Stimulated activated naive CD8-positive, alpha-beta T cell treated with anti-CD3 and anti-CD28 coated beads, Interleukin-15, amount 100 ng/mL, for 72 hours (primary cell): ENCODE measurements around the gene MAST4.

Experiments used
- ATAC-seq: fragments of 150-1000 bp; cut with Tn5 transposase; 2 replicates; pipeline ENCODE4 v1.10.0; 2021; ENCODE audit warnings: mild to moderate bottlenecking, moderate library complexity
- DNase-seq, 2 donors: peaks; one replicate each; pipeline ENCODE4 v3.0.0; 2021 to 2022
- H3K27ac Mint-ChIP-seq, 2 donors: one replicate each; pipeline ENCODE4 v1.8.0; 2022; ENCODE audit warnings: mild to moderate bottlenecking in 2 of 2, mixed read lengths in 2 of 2, moderate library complexity in 2 of 2
- H3K27me3 Mint-ChIP-seq: one replicate; pipeline ENCODE4 v1.8.0; 2022; ENCODE audit warnings: mixed read lengths
- H3K4me1 Mint-ChIP-seq: one replicate; pipeline ENCODE4 v1.8.0; 2022; ENCODE audit warnings: mild to moderate bottlenecking, mixed read lengths
- H3K4me3 Mint-ChIP-seq, 2 donors: one replicate each; pipeline ENCODE4 v1.8.0; 2022; ENCODE audit warnings: mild to moderate bottlenecking in 2 of 2, mixed read lengths in 2 of 2, moderate library complexity in 1 of 2
- H3K9me3 Mint-ChIP-seq, 2 donors: one replicate each; pipeline ENCODE4 v1.8.0; 2022; ENCODE audit warnings: mixed read lengths in 2 of 2

Gene MAST4

GRCh38 chr5:66881480-66882161 is 285.4 kb downstream of the MAST4 start:
- Mint-ChIP-seq H3K27ac (no peak overlapping the region), H3K4me3 (no peak overlapping the region), H3K4me1 (peaks cover 7% of the 10 kb centered on the region), H3K27me3 (peaks cover 8% of the 10 kb centered on the region), H3K9me3 (no peaks in the 10 kb centered on the region)
- DNase-seq (no peak), ATAC-seq (no peak)

- Mint-ChIP-seq H3K9me3 (no peaks in the 10 kb centered on the region), H3K4me1 (peaks cover 5% of the 10 kb centered on the region), H3K27ac (no peak overlapping the region), H3K4me3 (no peak overlapping the region), H3K27me3 (peaks cover 8% of the 10 kb centered on the region)
- no peak for DNase-seq
- peak; percentile 69 for ATAC-seq
Observed at GRCh38 chr5:66882606-66883227, 286.5 kb downstream of the MAST4 start.

GRCh38 chr5:66884564-66885243 is 288.5 kb downstream of the MAST4 start:
- no peak overlapping the region for H3K4me3 Mint-ChIP-seq
- no peak overlapping the region for H3K27ac Mint-ChIP-seq
- no peak for ATAC-seq
- H3K9me3 Mint-ChIP-seq = no peaks in the 10 kb centered on the region
- H3K4me1 Mint-ChIP-seq = no peaks in the 10 kb centered on the region
- DNase-seq = no peak
- H3K27me3 Mint-ChIP-seq = peaks cover 8% of the 10 kb centered on the region

GRCh38 chr5:66886941-66887340 is 290.7 kb downstream of the MAST4 start:
- DNase-seq = no peak
- ATAC-seq = no peak

GRCh38 chr5:66888613-66889012 is 292.4 kb downstream of the MAST4 start:
- Mint-ChIP-seq H3K4me1 (no peaks in the 10 kb centered on the region), H3K27me3 (peaks cover 17% of the 10 kb centered on the region), H3K9me3 (no peaks in the 10 kb centered on the region), H3K27ac (no peak overlapping the region), H3K4me3 (no peak overlapping the region)
- ATAC-seq = no peak
- no peak for DNase-seq

More at GRCh38 chr5:66886941-66887340, 290.7 kb downstream of the MAST4 start:
- H3K27me3 Mint-ChIP-seq = peaks cover 19% of the 10 kb centered on the region
- no peaks in the 10 kb centered on the region for H3K4me1 Mint-ChIP-seq
- no peaks in the 10 kb centered on the region for H3K9me3 Mint-ChIP-seq
- H3K27ac Mint-ChIP-seq = no peak overlapping the region
- H3K4me3 Mint-ChIP-seq = no peak overlapping the region

GRCh38 chr5:66889056-66889455 is 292.9 kb downstream of the MAST4 start:
- H3K4me3 Mint-ChIP-seq = no peak overlapping the region
- peaks cover 12% of the 10 kb centered on the region for H3K27me3 Mint-ChIP-seq
- H3K9me3 Mint-ChIP-seq = no peaks in the 10 kb centered on the region
- H3K4me1 Mint-ChIP-seq = no peaks in the 10 kb centered on the region
- no peak for DNase-seq
- H3K27ac Mint-ChIP-seq = no peak overlapping the region
- no peak for ATAC-seq

GRCh38 chr5:66889524-66889923 is 293.3 kb downstream of the MAST4 start:
- H3K4me1 Mint-ChIP-seq = no peaks in the 10 kb centered on the region
- H3K4me3 Mint-ChIP-seq = no peak overlapping the region
- no peak for ATAC-seq
- H3K9me3 Mint-ChIP-seq = no peaks in the 10 kb centered on the region
- DNase-seq = no peak
- H3K27me3 Mint-ChIP-seq = peaks cover 11% of the 10 kb centered on the region
- no peak overlapping the region for H3K27ac Mint-ChIP-seq

- Mint-ChIP-seq H3K9me3 (no peaks in the 10 kb centered on the region), H3K27me3 (peaks cover 17% of the 10 kb centered on the region)
Observed at GRCh38 chr5:66891184-66891925, 295.2 kb downstream of the MAST4 start.

GRCh38 chr5:66892716-66893115 is 296.5 kb downstream of the MAST4 start:
- no peaks in the 10 kb centered on the region for H3K9me3 Mint-ChIP-seq
- ATAC-seq = no peak
- peaks cover 5% of the 10 kb centered on the region for H3K4me1 Mint-ChIP-seq
- peaks cover 17% of the 10 kb centered on the region for H3K27me3 Mint-ChIP-seq
- no peak for DNase-seq
- H3K4me3 Mint-ChIP-seq = no peak overlapping the region
- H3K27ac Mint-ChIP-seq = no peak overlapping the region

More at GRCh38 chr5:66891184-66891925, 295.2 kb downstream of the MAST4 start:
- H3K4me3 Mint-ChIP-seq = no peak overlapping the region
- H3K27ac Mint-ChIP-seq = no peak overlapping the region
- H3K4me1 Mint-ChIP-seq = peaks cover 5% of the 10 kb centered on the region
- ATAC-seq (no peak), DNase-seq (no peak)

- Mint-ChIP-seq H3K4me1 (peaks cover 5% of the 10 kb centered on the region), H3K9me3 (no peaks in the 10 kb centered on the region), H3K27ac (no peak overlapping the region), H3K4me3 (no peak overlapping the region), H3K27me3 (peaks cover 17% of the 10 kb centered on the region)
- ATAC-seq (no peak), DNase-seq (no peak)
Observed at GRCh38 chr5:66894480-66895240, 298.5 kb downstream of the MAST4 start.

GRCh38 chr5:66896171-66896570 is 300.0 kb downstream of the MAST4 start:
- H3K9me3 Mint-ChIP-seq = no peaks in the 10 kb centered on the region
- H3K4me3 Mint-ChIP-seq = no peak overlapping the region
- DNase-seq (no peak), ATAC-seq (peak; percentile 81)
- H3K27ac Mint-ChIP-seq = no peak overlapping the region
- peaks cover 5% of the 10 kb centered on the region for H3K4me1 Mint-ChIP-seq
- peaks cover 9% of the 10 kb centered on the region for H3K27me3 Mint-ChIP-seq

GRCh38 chr5:66897356-66897755 is 301.2 kb downstream of the MAST4 start:
- Mint-ChIP-seq H3K27ac (no peak overlapping the region), H3K4me1 (peaks cover 5% of the 10 kb centered on the region), H3K27me3 (peaks cover 6% of the 10 kb centered on the region), H3K9me3 (no peaks in the 10 kb centered on the region), H3K4me3 (no peak overlapping the region)
- no peak for ATAC-seq
- no peak for DNase-seq

GRCh38 chr5:66898241-66898995 is 302.2 kb downstream of the MAST4 start:
- Mint-ChIP-seq H3K4me3 (no peak overlapping the region), H3K4me1 (peaks cover 5% of the 10 kb centered on the region), H3K27me3 (peaks cover 6% of the 10 kb centered on the region), H3K9me3 (no peaks in the 10 kb centered on the region), H3K27ac (no peak overlapping the region)
- DNase-seq (no peak), ATAC-seq (no peak)

- ATAC-seq = no peak
Observed at GRCh38 chr5:66903218-66903617, 307.0 kb downstream of the MAST4 start.

More at GRCh38 chr5:66903218-66903617, 307.0 kb downstream of the MAST4 start:
- peaks cover 8% of the 10 kb centered on the region for H3K27me3 Mint-ChIP-seq
- no peak overlapping the region for H3K27ac Mint-ChIP-seq
- no peaks in the 10 kb centered on the region for H3K4me1 Mint-ChIP-seq
- no peak for DNase-seq
- no peak overlapping the region for H3K4me3 Mint-ChIP-seq
- no peaks in the 10 kb centered on the region for H3K9me3 Mint-ChIP-seq
